ENCODE data around the gene TMEM263. TPM values are rescaled to one million over a fixed set of nuclear protein-coding genes. Genes with fewer than 3 reads are reported as not detected.

Gene TMEM263
- total RNA-seq, 1 donor from 2014 or later: 19.6 TPM

DNA sequence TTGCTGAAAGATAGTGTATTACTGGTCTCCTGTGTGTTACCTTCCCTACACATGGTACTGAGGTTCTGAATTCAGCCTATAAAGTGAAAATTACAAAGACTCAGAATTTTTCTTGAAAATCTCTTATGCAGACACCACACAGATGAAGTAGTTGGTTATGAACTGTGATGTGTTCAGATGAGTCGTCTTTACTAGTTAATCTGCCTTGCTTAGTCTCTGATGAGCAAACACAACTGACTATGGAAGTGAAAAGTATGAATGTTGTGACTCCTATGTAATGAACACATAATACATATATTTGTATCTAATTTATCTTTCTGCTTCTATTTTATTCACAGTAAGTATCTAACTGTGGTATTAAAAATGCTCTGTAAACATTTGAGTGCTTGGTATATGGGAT is 26.5 kb downstream of the TMEM263 start:
- Histone ChIP-seq H3K4me1 (peaks cover 31% of the 10 kb centered on the region), H3K36me3 (no peaks in the 10 kb centered on the region), H3K9me3 (no peaks in the 10 kb centered on the region), H3K27me3 (no peaks in the 10 kb centered on the region), H3K4me3 (no peak overlapping the region), H3K27ac (no peak overlapping the region)
- DNase-seq (ENCODE audit: extremely low spot score in 2 of 2): no peak
- intact Hi-C loops (cut with DNase I): loop anchor here (10.0 kb wide), 1 partner anchor 113 kb away; the partner anchor contains the start of gene CRY1
- TF ChIP-seq, protein P1, sequence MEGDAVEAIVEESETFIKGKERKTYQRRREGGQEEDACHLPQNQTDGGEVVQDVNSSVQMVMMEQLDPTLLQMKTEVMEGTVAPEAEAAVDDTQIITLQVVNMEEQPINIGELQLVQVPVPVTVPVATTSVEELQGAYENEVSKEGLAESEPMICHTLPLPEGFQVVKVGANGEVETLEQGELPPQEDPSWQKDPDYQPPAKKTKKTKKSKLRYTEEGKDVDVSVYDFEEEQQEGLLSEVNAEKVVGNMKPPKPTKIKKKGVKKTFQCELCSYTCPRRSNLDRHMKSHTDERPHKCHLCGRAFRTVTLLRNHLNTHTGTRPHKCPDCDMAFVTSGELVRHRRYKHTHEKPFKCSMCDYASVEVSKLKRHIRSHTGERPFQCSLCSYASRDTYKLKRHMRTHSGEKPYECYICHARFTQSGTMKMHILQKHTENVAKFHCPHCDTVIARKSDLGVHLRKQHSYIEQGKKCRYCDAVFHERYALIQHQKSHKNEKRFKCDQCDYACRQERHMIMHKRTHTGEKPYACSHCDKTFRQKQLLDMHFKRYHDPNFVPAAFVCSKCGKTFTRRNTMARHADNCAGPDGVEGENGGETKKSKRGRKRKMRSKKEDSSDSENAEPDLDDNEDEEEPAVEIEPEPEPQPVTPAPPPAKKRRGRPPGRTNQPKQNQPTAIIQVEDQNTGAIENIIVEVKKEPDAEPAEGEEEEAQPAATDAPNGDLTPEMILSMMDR (IDR thresholded peaks at IDR 0.05): no peak
- no peak for TF ChIP-seq POLR2A (IDR thresholded peaks at IDR 0.05)
- TF ChIP-seq POLR2AphosphoS5 (IDR thresholded peaks at IDR 0.05; ENCODE audit: insufficient read depth in 1 of 2, low read depth in 1 of 2): no peak

DNA sequence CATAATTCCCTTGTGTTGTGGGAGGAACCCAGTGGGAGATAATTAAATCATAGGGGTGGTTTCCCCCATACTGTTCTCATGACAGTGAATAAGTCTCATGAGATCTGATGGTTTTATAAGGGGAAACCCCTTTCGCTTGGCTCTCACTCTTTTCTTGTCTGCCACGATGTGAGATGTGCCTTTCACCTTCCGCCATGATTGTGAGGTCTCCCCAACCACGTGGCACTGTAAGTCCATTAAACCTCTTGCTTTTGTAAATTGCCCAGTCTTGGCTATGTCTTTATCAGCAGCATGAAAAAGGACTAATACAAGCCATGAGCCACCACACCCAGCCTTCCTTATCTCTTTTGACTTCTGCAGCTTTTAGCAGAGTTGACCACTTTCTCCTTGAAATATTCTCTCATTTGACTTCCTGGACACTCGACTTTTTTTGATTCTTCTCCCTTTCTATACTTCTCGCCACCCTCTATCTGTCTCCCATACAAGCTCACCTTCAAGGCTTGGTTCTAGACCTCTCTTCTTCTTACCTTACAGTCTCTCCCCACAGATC is 29.0 kb downstream of the TMEM263 start:
- Histone ChIP-seq H3K27me3 (no peaks in the 10 kb centered on the region), H3K36me3 (no peaks in the 10 kb centered on the region), H3K4me3 (no peak overlapping the region), H3K27ac (no peak overlapping the region), H3K9me3 (no peaks in the 10 kb centered on the region), H3K4me1 (peaks cover 33% of the 10 kb centered on the region)
- TF ChIP-seq POLR2A (IDR thresholded peaks at IDR 0.05) (no peak), POLR2AphosphoS5 (IDR thresholded peaks at IDR 0.05; ENCODE audit: insufficient read depth in 1 of 2, low read depth in 1 of 2) (no peak)
- TF ChIP-seq, protein P1 (IDR thresholded peaks at IDR 0.05): no peak
- no peak for DNase-seq (ENCODE audit: extremely low spot score in 2 of 2)
- intact Hi-C loops (cut with DNase I): loop anchor here (10.0 kb wide), 1 partner anchor 110 kb away; the partner anchor contains the start of gene CRY1

DNA sequence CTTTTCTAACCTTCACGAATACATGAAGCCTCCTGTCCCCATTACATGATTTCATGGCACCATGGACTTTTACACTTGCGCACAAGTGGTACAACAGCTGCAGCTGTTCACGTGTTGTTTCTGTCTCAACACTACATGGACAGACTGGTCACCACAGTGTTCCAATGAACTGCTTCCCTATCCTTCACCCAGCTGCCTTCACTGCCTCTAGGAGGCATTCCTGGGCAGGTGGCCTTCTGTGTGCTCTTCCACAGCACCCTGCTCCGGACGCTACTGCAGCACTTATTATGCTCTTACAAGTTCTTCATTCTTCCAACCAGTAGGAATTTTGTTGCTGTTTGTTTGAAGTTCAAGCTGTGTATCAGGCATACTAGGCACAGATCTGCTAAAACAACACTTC is 29.8 kb downstream of the TMEM263 start:
- Histone ChIP-seq H3K4me3 (no peak overlapping the region), H3K9me3 (no peaks in the 10 kb centered on the region), H3K27ac (peak overlapping the region; percentile 91), H3K4me1 (peaks cover 33% of the 10 kb centered on the region), H3K27me3 (no peaks in the 10 kb centered on the region), H3K36me3 (no peaks in the 10 kb centered on the region)
- intact Hi-C loops (cut with DNase I): loop anchor here (10.0 kb wide), 1 partner anchor 109 kb away; the partner anchor contains the start of gene CRY1
- TF ChIP-seq, protein P1 (IDR thresholded peaks at IDR 0.05): no peak
- no peak for TF ChIP-seq POLR2AphosphoS5 (IDR thresholded peaks at IDR 0.05; ENCODE audit: insufficient read depth in 1 of 2, low read depth in 1 of 2)
- TF ChIP-seq POLR2A (IDR thresholded peaks at IDR 0.05): no peak
- DNase-seq (ENCODE audit: extremely low spot score in 2 of 2): no peak

DNA sequence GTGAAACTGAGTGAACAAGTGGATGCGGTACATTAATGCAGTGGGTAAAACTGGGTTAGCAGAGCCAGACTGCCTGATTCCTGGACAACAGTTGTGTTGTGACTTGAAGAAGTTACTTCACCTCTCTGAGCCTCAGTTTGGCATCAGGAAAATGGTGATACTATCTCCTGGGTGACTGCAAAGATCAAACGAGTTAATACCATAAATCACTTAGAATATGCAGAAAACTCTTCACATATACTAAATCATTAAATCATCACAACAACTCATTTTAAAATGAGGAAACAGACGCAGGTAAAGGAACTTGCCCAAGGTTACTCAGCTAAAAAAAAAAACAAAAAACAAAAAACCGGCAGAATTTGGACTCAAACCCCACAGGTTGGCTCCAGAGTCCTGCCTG is 30.4 kb downstream of the TMEM263 start:
- Histone ChIP-seq H3K36me3 (no peaks in the 10 kb centered on the region), H3K4me3 (peak overlapping the region; percentile 71 to 83), H3K27me3 (no peaks in the 10 kb centered on the region), H3K9me3 (no peaks in the 10 kb centered on the region), H3K27ac (peak overlapping the region; percentile 91), H3K4me1 (peaks cover 33% of the 10 kb centered on the region)
- TF ChIP-seq, protein P1 (IDR thresholded peaks at IDR 0.05): no peak
- TF ChIP-seq POLR2AphosphoS5 (IDR thresholded peaks at IDR 0.05; ENCODE audit: insufficient read depth in 1 of 2, low read depth in 1 of 2) (no peak), POLR2A (IDR thresholded peaks at IDR 0.05) (no peak)
- intact Hi-C loops (cut with DNase I): loop anchor here (10.0 kb wide), 1 partner anchor 109 kb away; the partner anchor contains the start of gene CRY1
- DNase-seq (ENCODE audit: extremely low spot score in 2 of 2): no peak

All from vagina (tissue), 2 donors.